HG03159 (cell line): ENCODE data around the gene MPZL3.
A peak's percentile ranks its signal among the peaks of the same experiment; 100 is the strongest.

ENCODE experiments used
- ATAC-seq: cut with Tn5 transposase; IDR thresholded peaks from one replicate; pipeline ENCODE4 v1.9.1; 2021; ENCODE audit warnings: mild to moderate bottlenecking, moderate library complexity; ENCODE audit not compliant: unreplicated experiment

Gene MPZL3

DNA sequence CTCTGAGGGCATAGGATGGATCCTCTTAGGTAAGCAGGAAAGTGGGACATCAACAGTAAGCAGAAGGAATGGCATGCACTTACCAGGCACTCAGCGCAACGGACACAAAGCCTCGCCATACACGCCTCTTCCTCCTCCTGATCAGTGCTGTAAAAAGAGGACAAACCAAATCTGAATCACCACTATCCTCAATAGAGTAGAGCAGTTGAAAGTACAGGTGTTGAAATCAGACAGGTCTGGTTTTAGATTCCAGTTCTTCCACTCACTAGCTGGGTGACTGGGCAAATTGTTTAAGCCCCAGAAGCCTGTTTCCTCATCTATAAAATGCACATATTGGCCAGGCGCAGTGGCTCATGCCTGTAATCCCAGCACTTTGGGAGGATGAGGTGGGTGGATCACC lies 18.8 kb downstream of the MPZL3 start:
- ATAC-seq, result no peak

DNA sequence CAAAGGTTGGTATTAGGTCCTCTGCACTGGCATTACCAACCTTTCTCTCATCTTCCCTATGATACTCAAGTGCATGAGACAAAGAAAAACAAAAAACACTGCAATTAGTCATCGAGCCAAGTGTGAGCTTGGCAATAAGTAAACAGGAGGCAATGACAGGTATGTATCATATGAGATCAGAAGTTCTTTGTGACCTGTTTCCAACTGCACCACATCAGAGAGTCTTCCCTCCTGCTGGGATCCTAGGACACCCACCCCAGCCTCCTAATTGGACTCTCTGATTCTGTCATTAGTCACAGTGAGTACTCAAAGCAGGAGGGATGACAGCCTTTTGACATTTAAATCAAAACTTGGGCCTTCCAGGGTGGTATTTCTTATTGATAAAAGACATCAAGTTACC lies 19.5 kb downstream of the MPZL3 start:
- no peak for ATAC-seq

- no peak for ATAC-seq
These were observed 20.7 kb downstream of the MPZL3 start for GRCh38 chr11:118231461-118231860.

DNA sequence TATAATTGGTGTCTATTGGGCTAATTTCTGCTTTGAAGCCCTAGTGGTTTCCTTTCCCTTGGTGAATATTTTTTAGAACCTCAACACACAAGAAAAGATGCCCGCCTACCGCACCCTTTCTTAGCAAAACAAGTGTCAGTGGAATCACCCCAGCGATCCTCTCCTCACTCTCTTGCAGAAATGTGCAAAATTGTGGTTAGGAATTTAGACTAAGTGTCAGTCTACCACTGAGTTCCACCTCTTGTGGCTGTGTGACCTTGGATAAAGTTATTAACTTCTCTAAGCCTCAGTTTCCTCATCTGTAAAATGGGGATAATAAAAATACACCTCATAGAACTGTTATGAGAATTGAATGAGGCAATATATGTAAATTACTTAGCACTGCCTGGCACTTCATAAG lies 22.1 kb downstream of the MPZL3 start:
- ATAC-seq, result no peak

- no peak for ATAC-seq
These were observed 22.8 kb downstream of the MPZL3 start for GRCh38 chr11:118229274-118229847.

GRCh38 chr11:118227865-118228785 lies 24.0 kb downstream of the MPZL3 start:
- peak; percentile 64 for ATAC-seq

GRCh38 chr11:118226781-118227180 lies 25.4 kb downstream of the MPZL3 start:
- ATAC-seq, result no peak

DNA sequence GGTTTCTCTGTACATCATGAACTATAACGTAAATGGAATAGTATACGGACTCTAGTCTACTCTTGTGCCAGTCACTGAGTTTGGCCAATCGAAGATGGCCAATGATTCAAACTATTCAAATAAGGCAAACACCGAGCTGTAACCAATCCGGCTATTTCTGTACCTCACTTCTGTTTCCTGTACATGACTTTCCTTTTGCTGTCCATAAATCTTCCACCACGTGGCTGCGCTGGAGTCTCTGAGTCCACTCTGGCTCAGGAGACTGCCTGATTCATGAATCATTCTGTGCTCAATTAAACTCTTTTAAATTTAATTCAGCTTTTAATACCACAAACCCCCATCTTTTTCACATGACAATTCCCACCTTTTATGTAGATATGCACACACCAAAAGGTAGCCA lies 25.9 kb downstream of the MPZL3 start:
- no peak for ATAC-seq

- ATAC-seq, result no peak
These were observed 27.5 kb downstream of the MPZL3 start, which contains the start of gene JAML for GRCh38 chr11:118224511-118225188. JAML (minus strand) TSS chr11:118225011; CDS start chr11:118214866, 10,145 bp downstream.

- ATAC-seq, result no peak
These were observed 28.2 kb downstream of the MPZL3 start for GRCh38 chr11:118223992-118224391.

- ATAC-seq, result no peak
These were observed 28.6 kb downstream of the MPZL3 start for GRCh38 chr11:118223570-118223969.

GRCh38 chr11:118222437-118222836 lies 29.7 kb downstream of the MPZL3 start:
- ATAC-seq, result no peak

DNA sequence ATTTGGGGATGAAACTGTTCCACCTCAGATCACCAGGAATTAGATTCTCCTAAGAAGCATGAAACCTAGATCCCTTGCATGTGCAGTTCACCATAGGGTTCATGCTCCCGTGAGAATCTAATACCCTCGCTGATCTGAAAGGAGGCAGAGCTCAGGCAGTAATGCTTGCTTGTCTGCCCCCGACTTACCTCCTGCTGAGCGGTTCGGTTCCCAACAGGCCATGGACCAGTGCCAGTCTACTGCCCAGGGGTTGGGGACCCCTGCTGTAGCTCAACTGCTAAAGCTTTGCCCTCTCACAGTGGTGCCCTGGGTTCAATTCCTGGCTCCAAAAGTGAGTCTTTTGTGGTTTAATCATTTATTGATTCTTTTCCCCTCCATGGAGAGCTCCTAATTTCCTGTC lies 30.7 kb downstream of the MPZL3 start:
- no peak for ATAC-seq

- ATAC-seq, result no peak
These were observed 32.4 kb downstream of the MPZL3 start for GRCh38 chr11:118219732-118220131.

- ATAC-seq, result no peak
These were observed 32.9 kb downstream of the MPZL3 start for GRCh38 chr11:118219244-118219643.

DNA sequence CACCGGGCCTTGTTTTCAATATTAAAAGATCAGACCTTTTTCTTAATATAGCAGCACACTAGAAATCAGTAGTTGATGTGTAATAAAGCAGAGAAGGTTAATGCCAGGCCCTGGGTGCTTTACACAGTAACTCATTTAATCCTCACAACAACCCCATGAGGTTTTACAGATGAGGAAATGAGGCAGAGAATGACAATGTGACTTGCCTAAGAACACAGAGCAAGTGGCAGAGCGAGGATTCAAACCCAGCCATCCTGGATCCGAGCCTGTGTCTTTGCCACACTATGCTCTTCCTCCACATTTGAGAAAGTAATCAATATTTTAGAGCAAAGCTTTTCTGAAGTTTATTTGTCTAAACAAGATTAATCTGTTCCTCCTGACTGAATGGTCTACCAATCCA lies 34.6 kb downstream of the MPZL3 start:
- ATAC-seq, result no peak

DNA sequence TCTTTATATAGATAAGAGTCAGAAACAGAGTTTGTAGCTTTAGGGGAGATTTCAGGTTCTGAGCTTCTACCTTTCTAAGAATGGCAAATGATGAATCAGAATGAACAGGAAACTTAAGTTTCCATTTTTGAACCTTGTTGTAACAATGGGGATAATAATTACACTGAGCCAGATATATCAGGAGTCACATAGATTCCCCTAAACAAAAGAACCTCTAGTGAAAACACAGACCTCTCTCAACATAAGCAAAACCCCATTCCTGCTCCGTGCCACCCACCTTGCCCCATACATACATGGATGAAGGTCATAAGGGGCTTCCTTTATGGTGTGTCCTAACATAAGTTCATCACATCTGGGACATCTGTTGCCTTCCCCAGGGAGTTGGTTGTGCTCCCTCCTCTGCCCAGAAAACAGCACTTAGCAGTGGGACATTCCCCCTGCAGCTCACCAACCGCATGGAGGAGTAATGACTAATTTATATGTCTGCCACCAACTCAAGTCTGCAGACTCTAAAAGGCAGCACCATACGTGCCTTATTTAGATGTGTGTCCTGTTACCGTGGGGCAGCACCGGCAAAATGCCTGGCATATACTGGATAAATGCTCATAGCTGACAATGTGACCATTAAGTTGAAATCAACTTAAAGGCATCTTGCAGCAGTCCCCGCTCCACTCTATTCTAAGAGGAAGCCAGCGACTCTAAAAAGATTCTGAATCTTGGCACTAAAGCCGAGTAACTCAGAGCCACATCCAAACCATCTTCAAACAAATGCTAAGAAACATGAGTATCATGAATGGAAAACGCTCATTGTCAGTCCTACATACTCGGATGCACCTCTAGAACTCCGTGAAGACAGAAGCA lies 35.3 kb downstream of the MPZL3 start:
- ATAC-seq, result no peak

DNA sequence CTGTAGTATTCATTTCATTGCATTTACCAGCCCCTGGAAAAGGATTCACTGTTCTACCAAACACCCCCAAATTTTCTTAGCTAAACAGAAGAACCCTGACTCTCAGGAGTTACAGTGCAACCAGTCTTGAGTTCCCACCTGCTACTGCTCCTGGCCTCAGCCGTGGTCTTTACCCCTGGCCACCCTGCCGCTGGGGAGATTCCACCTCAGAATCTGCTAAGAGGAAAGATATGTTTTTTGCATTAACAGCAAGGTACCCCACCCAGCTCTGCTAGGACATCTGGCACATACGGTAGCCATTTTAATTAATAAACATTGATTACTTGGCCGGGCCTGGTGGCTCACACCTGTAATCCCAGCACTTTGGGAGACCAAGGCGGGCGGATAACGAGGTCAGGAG lies 36.4 kb downstream of the MPZL3 start:
- ATAC-seq, result no peak

DNA sequence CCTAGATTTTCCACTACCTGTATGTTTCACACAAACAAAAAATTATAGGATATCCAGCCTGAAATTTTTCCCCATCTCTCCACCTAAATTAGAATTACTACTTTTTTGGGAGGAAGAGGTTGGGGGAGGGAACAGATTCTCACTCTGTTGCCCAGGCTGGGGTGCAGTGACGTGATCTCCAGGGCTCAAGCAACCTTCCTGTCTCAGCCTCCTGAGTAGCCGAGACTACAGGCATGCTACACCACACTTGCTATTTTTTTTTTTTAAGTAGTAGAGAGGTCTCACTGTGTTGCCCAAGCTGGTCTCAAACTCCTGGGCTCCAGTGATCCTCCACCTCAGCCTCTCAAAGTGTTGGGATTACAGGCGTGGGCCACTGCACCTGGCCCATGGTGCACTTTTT lies 36.9 kb downstream of the MPZL3 start:
- no peak for ATAC-seq

DNA sequence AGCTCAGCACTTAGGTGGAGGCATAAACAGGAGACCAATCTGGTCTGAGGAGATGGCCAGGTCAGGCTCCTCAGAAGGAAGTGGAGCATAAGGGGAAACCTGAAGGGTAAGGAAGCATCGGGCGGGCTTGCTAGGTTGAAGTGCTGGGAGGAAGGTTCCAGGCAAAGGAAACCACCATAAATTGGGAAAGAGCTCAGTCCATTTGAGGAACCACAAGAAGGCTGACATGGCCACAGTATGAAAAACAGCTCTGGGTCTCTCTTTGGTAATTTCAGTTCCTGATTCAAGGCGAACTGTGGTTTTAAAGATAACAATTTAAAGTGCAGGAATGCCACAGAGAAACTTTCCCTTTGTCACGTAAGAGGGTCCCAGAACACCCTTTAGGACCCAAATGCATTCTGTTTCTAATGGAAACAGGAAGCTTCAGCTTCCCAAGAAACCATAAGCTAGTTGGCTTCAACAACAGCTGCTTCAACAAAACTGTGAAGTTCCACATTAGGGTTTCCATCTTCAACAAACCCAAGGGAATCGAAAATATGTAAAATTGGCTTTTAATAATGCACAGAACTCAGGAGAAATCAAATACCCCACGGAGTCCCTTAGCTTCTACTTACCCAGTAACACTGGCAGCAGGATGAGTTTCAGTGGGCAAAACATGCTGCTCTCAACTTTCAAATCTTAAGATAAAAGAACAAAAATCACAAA lies 37.8 kb downstream of the MPZL3 start:
- no peak for ATAC-seq
